SKM-1 treated with dmso at 0.1 percent for 144 hours (cell line): ENCODE measurements around the gene ADD3.

Source experiments
- DNase-seq: peaks from one replicate; lab custom pipeline; 2025; ENCODE audit not compliant: unreplicated experiment; lab: John Stamatoyannopoulos, UW

ADD3 gene

GRCh38 chr10:110144507-110144906 is 136.7 kb downstream of the ADD3 start:
- DNase-seq, result no peak

DNA sequence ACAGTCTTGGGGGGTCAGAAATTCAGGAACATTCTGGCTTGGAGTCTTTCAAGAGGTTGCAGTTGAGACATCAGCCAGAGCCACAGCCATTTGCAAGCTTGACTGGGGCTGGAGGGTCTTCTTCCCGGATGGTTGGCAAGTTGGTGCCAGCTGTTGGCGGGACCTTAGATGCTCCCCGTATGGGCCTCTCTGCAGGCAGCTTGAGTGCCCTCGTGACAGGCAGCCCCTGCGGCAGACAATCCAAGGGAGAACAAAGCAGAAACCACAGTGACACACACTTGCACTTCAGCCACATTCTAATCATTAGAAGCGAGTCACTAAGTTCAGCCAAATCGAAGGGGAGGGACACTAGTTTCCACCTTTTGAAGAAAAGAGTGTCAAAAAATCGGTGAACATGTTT is 140.2 kb downstream of the ADD3 start:
- no peak for DNase-seq

- DNase-seq, result no peak
These were observed 141.5 kb downstream of the ADD3 start for GRCh38 chr10:110149259-110149658.

DNA sequence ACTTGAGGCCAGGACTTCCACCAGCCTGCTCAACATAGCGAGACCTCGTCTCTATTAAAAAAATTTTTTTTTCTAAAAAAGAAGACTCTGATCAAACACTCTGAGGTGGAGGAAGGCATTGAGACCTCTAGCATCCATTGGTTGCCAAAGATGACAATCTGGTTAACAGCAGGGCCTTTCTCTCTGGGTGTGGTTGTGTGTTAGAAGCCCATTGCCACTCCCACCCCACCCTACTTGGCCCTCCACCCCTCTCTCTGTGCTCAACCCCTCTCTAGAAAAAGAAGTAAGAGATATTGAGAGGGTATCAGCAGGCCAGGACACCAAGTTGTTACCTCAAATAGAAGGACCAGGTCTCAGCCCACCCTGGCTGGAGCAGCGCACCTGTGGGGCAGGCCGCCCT is 142.3 kb downstream of the ADD3 start:
- no peak for DNase-seq

- DNase-seq, result no peak
These were observed 143.2 kb downstream of the ADD3 start for GRCh38 chr10:110150981-110151380.

GRCh38 chr10:110151467-110151866 is 143.7 kb downstream of the ADD3 start:
- DNase-seq, result no peak

DNA sequence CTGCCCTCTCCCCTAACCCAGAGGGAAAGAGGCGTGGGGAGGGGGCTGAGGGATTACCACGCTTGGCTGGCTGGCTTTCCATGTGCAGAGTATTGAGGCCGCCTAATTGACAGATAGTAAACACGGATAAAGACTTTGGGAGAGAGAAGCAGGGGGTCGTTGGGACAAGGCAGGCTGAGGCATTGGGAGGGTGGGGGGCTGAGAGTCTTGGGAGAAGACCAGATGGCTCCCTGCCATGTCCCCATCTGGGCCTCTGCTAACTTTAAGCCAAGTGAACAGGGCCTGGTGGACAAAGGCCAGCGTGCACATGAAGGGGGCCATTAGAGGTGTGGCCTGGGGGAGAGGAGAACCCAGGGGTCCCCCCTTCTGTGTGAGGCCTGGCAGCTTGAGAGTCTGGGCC is 144.2 kb downstream of the ADD3 start:
- DNase-seq, result no peak

GRCh38 chr10:110153396-110153795 is 145.6 kb downstream of the ADD3 start:
- no peak for DNase-seq

DNA sequence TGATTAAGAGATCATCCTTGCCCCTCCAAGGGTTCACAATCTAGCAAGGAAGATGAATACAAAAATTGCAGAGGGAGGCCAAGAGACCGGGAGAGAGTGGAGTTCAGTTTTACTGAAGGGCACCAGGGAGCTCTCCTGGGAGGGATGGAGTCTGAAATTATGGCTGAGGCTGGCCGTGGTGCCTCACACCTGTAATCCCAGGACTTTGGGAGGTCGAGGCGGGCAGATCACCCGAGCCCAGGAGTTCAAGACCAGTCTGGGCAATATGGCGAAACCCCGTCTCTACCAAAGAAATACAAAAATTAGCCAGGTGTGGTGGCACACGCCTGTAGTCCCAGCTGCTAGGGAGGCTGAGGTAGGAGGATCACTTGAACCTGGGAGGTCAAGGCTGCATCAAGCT is 148.3 kb downstream of the ADD3 start:
- no peak for DNase-seq

DNA sequence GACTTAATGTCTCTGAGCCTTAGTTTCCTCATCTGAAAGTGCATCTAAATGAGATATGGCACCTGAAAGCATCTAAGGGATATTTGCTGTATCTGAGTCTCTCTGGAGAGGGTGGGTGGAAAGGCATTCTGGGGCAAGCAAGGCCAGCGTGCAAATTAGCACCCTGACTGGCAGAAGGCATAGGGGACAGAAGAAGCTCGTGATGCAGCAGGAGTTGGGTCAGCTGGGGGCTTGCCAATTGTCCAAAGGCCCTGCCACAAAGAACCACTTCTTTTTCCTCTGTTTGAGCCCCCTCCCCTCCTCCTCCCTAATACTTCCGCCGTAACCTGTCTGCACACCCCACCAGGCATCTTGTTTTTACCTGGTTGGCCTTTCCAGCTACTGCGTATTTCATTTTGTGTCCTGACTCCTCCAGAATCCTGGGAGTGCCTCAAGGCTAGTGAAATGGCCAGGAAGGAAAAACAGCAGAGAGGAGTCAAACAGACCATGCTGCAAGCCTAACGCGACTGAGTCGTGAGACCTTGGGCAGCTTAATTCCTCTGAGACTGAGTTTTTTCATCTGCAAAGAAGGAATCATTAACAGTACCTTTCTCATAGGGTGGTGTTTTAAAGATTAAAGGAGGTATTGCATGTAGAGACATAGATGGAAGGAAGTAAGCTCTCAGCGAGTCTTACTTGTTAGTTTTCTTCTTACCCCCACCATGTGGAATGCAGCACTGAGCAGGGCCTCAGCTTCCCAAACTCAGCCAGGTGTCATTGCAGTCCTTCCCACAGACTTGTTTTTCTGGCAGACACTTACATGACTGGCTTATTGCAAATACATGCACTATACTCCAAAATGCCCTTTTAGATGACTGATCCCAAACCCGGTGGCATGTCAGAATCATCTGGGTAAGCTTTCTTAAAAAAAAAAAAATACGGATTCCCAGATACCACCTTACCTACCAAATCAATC is 150.5 kb downstream of the ADD3 start:
- no peak for DNase-seq

- DNase-seq, result no peak
These were observed 152.3 kb downstream of the ADD3 start for GRCh38 chr10:110160081-110160480.

DNA sequence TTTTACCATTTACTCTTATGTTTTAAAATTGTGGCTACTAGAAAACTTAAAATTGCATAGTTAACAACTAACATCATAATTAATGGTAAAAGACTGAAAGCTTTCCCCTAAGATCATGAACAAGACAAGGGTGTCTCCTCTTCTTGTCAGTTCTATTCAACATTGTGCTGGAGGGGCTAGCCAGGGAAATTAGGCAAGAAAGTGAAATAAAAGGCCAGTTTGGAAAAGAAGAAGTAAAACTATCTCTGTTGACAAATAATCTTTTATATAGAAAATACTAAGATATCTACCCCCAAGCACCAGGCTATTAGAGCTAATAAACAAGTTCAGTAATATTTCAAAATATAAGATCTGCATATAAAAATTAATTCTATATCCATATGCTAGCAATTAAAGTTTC is 152.7 kb downstream of the ADD3 start:
- no peak for DNase-seq

GRCh38 chr10:110162741-110163145 is 155.0 kb downstream of the ADD3 start:
- DNase-seq, result peak; percentile 31

GRCh38 chr10:110163192-110163773 is 155.5 kb downstream of the ADD3 start:
- no peak for DNase-seq

GRCh38 chr10:110163841-110164240 is 156.1 kb downstream of the ADD3 start:
- no peak for DNase-seq

GRCh38 chr10:110165239-110165638 is 157.5 kb downstream of the ADD3 start:
- DNase-seq, result no peak

DNA sequence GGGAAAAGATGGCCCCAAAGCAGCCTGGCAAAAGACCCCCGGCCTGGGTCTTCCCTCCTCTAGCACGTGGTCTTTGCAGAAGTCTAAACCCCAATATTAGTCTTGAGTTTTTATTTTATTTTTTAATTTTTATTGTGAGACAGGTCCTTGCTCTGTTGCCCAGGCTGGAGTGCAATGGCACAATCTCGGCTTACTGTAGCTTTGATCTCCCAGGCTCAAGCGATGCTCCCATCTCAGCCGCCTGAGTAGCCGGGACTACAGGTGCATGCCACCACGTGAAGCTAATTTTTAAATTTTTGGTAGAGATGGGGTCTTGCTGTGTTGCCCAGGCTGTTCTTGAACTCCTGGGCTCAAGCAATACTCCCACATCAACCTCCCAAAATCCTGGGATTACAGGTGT is 159.4 kb downstream of the ADD3 start:
- no peak for DNase-seq

GRCh38 chr10:110168601-110169481 is 161.1 kb downstream of the ADD3 start:
- no peak for DNase-seq

- no peak for DNase-seq
These were observed 161.8 kb downstream of the ADD3 start for GRCh38 chr10:110169586-110169985.

DNA sequence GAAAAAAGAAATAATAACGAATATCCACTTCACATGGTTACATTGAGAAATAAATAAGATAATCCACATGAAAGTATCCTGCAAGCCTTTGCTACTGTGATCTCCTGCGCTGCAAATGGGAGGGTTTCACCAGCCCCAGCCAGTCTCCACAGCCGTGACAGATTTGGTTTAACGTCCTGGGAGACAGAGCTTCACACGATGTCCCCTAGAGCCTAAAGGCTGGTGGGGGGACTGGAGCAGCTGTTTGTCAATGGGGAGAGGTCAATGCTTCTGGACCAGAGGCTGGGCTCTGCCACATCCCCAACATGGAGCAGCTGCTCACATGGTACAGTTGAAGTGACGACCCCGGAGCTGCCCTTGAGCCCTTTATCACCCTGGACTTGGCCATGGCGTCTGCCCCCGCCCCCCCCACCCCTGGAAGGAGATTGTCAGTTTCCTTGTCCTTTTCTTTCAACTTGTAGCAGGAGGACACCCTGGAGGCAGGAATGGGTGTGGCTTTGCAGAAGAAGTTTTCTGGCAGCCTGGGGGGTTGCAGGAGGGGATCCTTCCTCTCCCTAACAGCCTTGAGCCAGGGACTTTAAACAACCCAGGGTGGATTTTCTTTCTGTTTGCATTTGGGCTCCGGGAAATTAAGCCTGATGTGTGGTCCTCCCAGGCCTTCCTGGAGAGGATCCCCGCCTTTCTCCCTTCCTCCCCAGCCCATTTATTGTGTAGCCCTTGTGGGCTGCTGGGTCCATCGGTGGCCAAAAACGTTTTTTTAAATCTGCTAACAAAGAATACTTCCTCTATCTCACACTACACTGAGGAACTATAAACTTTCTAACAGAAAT is 162.6 kb downstream of the ADD3 start:
- no peak for DNase-seq

GRCh38 chr10:110171032-110171431 is 163.2 kb downstream of the ADD3 start:
- DNase-seq, result no peak
